K562 (cell line): ENCODE results near the gene PTOV1. TPM values are rescaled to one million over a fixed set of nuclear protein-coding genes. Genes with fewer than 3 reads are reported as not detected.
A peak's percentile ranks its signal among the peaks of the same experiment; 100 is the strongest.

Source experiments
- ARID1B ChIP-seq: fragments of 450-650 bp; IDR thresholded peaks from 2 replicates; pipeline ENCODE4 v1.6.1; 2016; ENCODE audit warnings: antibody characterized with exemption, mild to moderate bottlenecking, inconsistent platforms
- ARID2 ChIP-seq: fragments of 450-650 bp; IDR thresholded peaks from 2 replicates; pipeline ENCODE4 v1.6.1; 2017; ENCODE audit warnings: antibody characterized with exemption, mild to moderate bottlenecking
- CBFA2T3 ChIP-seq: fragments of 450-650 bp; IDR thresholded peaks from 2 replicates; pipeline ENCODE4 v1.6.1; 2017
- CCNT2 ChIP-seq: IDR thresholded peaks from 2 replicates; pipeline ENCODE4 v1.6.1; 2011; ENCODE audit warnings: borderline replicate concordance, low read depth, mild to moderate bottlenecking, moderate library complexity, mixed read lengths, low read length; ENCODE audit not compliant: insufficient read length; ENCODE audit errors: extremely low read depth
- EP400 ChIP-seq: fragments of 450-650 bp; IDR thresholded peaks from 2 replicates; pipeline ENCODE4 v1.6.1; 2017; ENCODE audit warnings: antibody characterized with exemption, mild to moderate bottlenecking, moderate library complexity
- ETV1 ChIP-seq: fragments of 450-650 bp; conservative IDR thresholded peaks from 2 replicates; pipeline ENCODE4 v1.6.1; 2016; ENCODE audit warnings: missing genetic modification characterization, control low read depth, low read depth, missing compliant biosample characterization
- MCM3 ChIP-seq: fragments of 450-650 bp; IDR thresholded peaks from 2 replicates; pipeline ENCODE4 v1.6.1; 2016
- NCOA1 ChIP-seq: fragments of 450-650 bp; IDR thresholded peaks from 2 replicates; pipeline ENCODE4 v1.6.1; 2016; ENCODE audit warnings: low read depth
- NCOA2 ChIP-seq, 2 experiments: fragments of 450-650 bp; IDR thresholded peaks; 2 replicates each; pipeline ENCODE4 v1.6.1; 2018; ENCODE audit warnings: mild to moderate bottlenecking in 2 of 2, moderate library complexity in 1 of 2; ENCODE audit not compliant: partially characterized antibody in 2 of 2
- NR2F6 ChIP-seq: fragments of 450-650 bp; formaldehyde crosslinking; IDR thresholded peaks from 2 replicates; pipeline ENCODE4 v1.4.0; 2020; ENCODE audit warnings: mild to moderate bottlenecking
- NUFIP1 ChIP-seq: fragments of 450-650 bp; IDR thresholded peaks from 2 replicates; pipeline ENCODE4 v1.6.1; 2018; ENCODE audit not compliant: partially characterized antibody
- OTX1 ChIP-seq: fragments of 450-650 bp; formaldehyde crosslinking; IDR thresholded peaks from 2 replicates; pipeline ENCODE4 v1.4.0; 2022; ENCODE audit warnings: mild to moderate bottlenecking
- RBFOX2 ChIP-seq: fragments of 200-400 bp; formaldehyde crosslinking; IDR thresholded peaks from 2 replicates; pipeline ENCODE4 v1.6.1; 2017; ENCODE audit warnings: low read depth, mild to moderate bottlenecking, low read length, moderate library complexity
- RCOR1 ChIP-seq, 2 experiments: IDR thresholded peaks; 2 replicates each; pipeline ENCODE4 v1.6.1; 2012; ENCODE audit warnings: low read depth in 2 of 2, low read length in 2 of 2, borderline replicate concordance in 1 of 2, improper control_type of control experiment in 1 of 2
- SIN3A ChIP-seq, 2 experiments: fragments of 150-350 bp in 1 of 2; IDR thresholded peaks; 2 replicates each; pipeline ENCODE4 v1.6.1; 2011 to 2016; ENCODE audit warnings: borderline replicate concordance in 2 of 2, low read depth in 2 of 2, low read length in 2 of 2, mild to moderate bottlenecking in 2 of 2, moderate library complexity in 2 of 2; ENCODE audit not compliant: control insufficient read depth in 1 of 2
- THRAP3 ChIP-seq: fragments of 450-650 bp; IDR thresholded peaks from 2 replicates; pipeline ENCODE4 v1.6.1; 2016; ENCODE audit warnings: mild to moderate bottlenecking, inconsistent platforms, borderline replicate concordance
- ZC3H8 ChIP-seq: fragments of 450-650 bp; IDR thresholded peaks from 2 replicates; pipeline ENCODE4 v1.6.1; 2017
- ZEB2 ChIP-seq: fragments of 450-650 bp; IDR thresholded peaks from 2 replicates; pipeline ENCODE4 v1.6.1; 2016
- ZNF644 ChIP-seq: fragments of 200-800 bp; sonication (Bioruptor generic); IDR thresholded peaks from 2 replicates; pipeline ENCODE4 v1.6.1; 2016; ENCODE audit warnings: low read depth, missing genetic modification characterization, missing compliant biosample characterization
- polyA plus RNA-seq, 8 experiments: library from polyadenylated mRNA; depleted of rRNA in 4 of 8; stranded (reverse) in 5 of 8; unstranded in 3 of 8; fragments of >200 nt; fragmentation: Nextera tagmentation in 2 of 8; fragmentation: Illumina TruSeq in 1 of 8; extraction: Ambion mirVana in 2 of 8; extraction: Trizol in 1 of 8; gene quantifications; 2 replicates each; pipeline versions ENCODE4 v1.2.1 to v1.2.3, GENCODE V29; 2011 to 2014; ENCODE audit warnings: inconsistent platforms in 1 of 8, missing spikeins in 1 of 8
- total RNA-seq, 7 experiments: library from RNA; depleted of rRNA in 6 of 7; stranded (reverse); fragments of >200 nt in 6 of 7; fragmentation: Illumina TruSeq in 2 of 7; extraction: Trizol in 2 of 7; gene quantifications; 2 replicates each; pipeline versions ENCODE4 v1.2.1 to v1.2.3, GENCODE V29; 2011 to 2021; ENCODE audit warnings: low replicate concordance in 1 of 7
- TF ChIP-seq, protein P1 (sequence below): fragments of 200-800 bp; sonication (Bioruptor generic); IDR thresholded peaks from 2 replicates; pipeline ENCODE4 v1.6.1; 2017; ENCODE audit warnings: missing genetic modification characterization, missing compliant biosample characterization
- TF ChIP-seq, protein P2 (sequence below): fragments of 450-650 bp; IDR thresholded peaks from 2 replicates; pipeline ENCODE4 v1.6.1; 2016; ENCODE audit warnings: mild to moderate bottlenecking
- TF ChIP-seq, protein P3 (sequence below): fragments of 150-350 bp; conservative IDR thresholded peaks from 2 replicates; pipeline ENCODE4 v1.6.1; 2014; ENCODE audit warnings: low read length
- TF ChIP-seq, protein P4 (sequence below): fragments of 450-650 bp; IDR thresholded peaks from 2 replicates; pipeline ENCODE4 v1.6.1; 2017; ENCODE audit warnings: mild to moderate bottlenecking, moderate library complexity

The PTOV1 gene
- total and polyA plus RNA-seq, 9 of the 15 experiments (the other 6 are each of a cell fraction or from before 2014, with no cell fraction given) = 4.9 to 169 (median 43.5) TPM

DNA sequence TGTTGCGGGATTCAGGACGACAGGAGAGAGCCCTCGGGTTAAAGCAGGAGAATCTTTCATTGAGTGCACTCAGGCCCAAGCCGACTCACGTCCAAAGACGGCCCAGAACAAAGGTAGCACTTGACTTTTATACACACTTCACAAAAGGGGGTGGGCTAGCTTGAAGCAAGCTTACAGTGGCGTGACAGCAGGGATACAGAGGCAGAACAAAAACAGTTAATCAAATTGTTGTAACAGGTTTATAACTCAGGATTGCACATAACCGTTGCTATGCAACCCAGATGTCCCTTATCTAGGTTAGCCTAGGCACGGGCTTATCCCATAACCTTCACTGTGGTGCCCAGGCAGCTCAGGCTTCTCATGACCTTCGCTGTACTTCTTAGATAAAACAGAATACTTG is 30.8 kb upstream of the PTOV1 start (continued):
- TF ChIP-seq NR2F6 (no peak), SIN3A (IDR thresholded peaks at IDR 0.05; ENCODE audit: borderline replicate concordance in 2 of 2, control insufficient read depth in 1 of 2, low read depth in 2 of 2, low read length in 2 of 2) (no peak), ZC3H8 (no peak), ZNF644 (tag) (no peak), MCM3 (no peak), ETV1 (no peak), NCOA1 (no peak), ARID1B (peak; percentile 53; the same call in 1 of the 2 replicates), NCOA2 (IDR thresholded peaks at IDR 0.05; ENCODE audit: partially characterized antibody in 2 of 2) (no peak), EP400 (no peak), NUFIP1 (no peak), ARID2 (no peak), CBFA2T3 (peak; percentile 77), RCOR1 (IDR thresholded peaks at IDR 0.05; ENCODE audit: borderline replicate concordance in 1 of 2, low read depth in 2 of 2, low read length in 2 of 2) (peak in 1 of 2 experiments; percentile 42; a peak in 1 of 4 replicates), OTX1 (CRISPR knock-in tag) (no peak), THRAP3 (no peak), RBFOX2 (no peak), ZEB2 (no peak), CCNT2 (no peak)
- TF ChIP-seq, protein P1, sequence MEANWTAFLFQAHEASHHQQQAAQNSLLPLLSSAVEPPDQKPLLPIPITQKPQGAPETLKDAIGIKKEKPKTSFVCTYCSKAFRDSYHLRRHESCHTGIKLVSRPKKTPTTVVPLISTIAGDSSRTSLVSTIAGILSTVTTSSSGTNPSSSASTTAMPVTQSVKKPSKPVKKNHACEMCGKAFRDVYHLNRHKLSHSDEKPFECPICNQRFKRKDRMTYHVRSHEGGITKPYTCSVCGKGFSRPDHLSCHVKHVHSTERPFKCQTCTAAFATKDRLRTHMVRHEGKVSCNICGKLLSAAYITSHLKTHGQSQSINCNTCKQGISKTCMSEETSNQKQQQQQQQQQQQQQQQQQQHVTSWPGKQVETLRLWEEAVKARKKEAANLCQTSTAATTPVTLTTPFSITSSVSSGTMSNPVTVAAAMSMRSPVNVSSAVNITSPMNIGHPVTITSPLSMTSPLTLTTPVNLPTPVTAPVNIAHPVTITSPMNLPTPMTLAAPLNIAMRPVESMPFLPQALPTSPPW (CRISPR knock-in tag) = no peak
- TF ChIP-seq, protein P2, sequence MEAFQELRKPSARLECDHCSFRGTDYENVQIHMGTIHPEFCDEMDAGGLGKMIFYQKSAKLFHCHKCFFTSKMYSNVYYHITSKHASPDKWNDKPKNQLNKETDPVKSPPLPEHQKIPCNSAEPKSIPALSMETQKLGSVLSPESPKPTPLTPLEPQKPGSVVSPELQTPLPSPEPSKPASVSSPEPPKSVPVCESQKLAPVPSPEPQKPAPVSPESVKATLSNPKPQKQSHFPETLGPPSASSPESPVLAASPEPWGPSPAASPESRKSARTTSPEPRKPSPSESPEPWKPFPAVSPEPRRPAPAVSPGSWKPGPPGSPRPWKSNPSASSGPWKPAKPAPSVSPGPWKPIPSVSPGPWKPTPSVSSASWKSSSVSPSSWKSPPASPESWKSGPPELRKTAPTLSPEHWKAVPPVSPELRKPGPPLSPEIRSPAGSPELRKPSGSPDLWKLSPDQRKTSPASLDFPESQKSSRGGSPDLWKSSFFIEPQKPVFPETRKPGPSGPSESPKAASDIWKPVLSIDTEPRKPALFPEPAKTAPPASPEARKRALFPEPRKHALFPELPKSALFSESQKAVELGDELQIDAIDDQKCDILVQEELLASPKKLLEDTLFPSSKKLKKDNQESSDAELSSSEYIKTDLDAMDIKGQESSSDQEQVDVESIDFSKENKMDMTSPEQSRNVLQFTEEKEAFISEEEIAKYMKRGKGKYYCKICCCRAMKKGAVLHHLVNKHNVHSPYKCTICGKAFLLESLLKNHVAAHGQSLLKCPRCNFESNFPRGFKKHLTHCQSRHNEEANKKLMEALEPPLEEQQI = no peak
- TF ChIP-seq, protein P3, sequence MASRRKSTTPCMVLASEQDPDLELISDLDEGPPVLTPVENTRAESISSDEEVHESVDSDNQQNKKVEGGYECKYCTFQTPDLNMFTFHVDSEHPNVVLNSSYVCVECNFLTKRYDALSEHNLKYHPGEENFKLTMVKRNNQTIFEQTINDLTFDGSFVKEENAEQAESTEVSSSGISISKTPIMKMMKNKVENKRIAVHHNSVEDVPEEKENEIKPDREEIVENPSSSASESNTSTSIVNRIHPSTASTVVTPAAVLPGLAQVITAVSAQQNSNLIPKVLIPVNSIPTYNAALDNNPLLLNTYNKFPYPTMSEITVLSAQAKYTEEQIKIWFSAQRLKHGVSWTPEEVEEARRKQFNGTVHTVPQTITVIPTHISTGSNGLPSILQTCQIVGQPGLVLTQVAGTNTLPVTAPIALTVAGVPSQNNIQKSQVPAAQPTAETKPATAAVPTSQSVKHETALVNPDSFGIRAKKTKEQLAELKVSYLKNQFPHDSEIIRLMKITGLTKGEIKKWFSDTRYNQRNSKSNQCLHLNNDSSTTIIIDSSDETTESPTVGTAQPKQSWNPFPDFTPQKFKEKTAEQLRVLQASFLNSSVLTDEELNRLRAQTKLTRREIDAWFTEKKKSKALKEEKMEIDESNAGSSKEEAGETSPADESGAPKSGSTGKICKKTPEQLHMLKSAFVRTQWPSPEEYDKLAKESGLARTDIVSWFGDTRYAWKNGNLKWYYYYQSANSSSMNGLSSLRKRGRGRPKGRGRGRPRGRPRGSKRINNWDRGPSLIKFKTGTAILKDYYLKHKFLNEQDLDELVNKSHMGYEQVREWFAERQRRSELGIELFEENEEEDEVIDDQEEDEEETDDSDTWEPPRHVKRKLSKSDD = no peak
- TF ChIP-seq, protein P4, sequence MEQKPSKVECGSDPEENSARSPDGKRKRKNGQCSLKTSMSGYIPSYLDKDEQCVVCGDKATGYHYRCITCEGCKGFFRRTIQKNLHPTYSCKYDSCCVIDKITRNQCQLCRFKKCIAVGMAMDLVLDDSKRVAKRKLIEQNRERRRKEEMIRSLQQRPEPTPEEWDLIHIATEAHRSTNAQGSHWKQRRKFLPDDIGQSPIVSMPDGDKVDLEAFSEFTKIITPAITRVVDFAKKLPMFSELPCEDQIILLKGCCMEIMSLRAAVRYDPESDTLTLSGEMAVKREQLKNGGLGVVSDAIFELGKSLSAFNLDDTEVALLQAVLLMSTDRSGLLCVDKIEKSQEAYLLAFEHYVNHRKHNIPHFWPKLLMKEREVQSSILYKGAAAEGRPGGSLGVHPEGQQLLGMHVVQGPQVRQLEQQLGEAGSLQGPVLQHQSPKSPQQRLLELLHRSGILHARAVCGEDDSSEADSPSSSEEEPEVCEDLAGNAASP = no peak
